MM.1S (cell line): Measurements from ENCODE around the gene CHD6.

ENCODE experiments used
- DNase-seq: peaks from one replicate; pipeline ENCODE4 v3.0.0-alpha.2; 2015
- H2AFZ ChIP-seq: fragments of 300-600 bp; sonication (generic); 2 replicates; pipeline ENCODE4 v1.6.0; 2016; ENCODE audit warnings: antibody characterized with exemption, low read length
- H3F3A ChIP-seq: fragments of 300-600 bp; sonication (generic); 2 replicates; pipeline ENCODE4 v1.6.1; 2016; ENCODE audit warnings: mild to moderate bottlenecking, antibody characterized with exemption, low read length, moderate library complexity, mixed read lengths; ENCODE audit not compliant: insufficient read depth
- H3K27ac ChIP-seq: fragments of 300-600 bp; sonication (generic); 2 replicates; pipeline ENCODE4 v1.5.1; 2016; ENCODE audit warnings: mild to moderate bottlenecking, low read length
- H3K27me3 ChIP-seq: fragments of 300-600 bp; sonication (generic); replicated peaks from 2 replicates; pipeline ENCODE4 v1.6.0; 2016; ENCODE audit warnings: low read length; ENCODE audit not compliant: insufficient read depth
- H3K36me3 ChIP-seq: fragments of 300-600 bp; sonication (generic); replicated peaks from 2 replicates; pipeline ENCODE4 v1.6.1; 2016; ENCODE audit warnings: mild to moderate bottlenecking, low read length, mixed read lengths; ENCODE audit not compliant: insufficient read depth
- H3K4me1 ChIP-seq: fragments of 300-600 bp; sonication (generic); 2 replicates; pipeline ENCODE4 v1.6.1; 2016; ENCODE audit warnings: low read length, mixed read lengths
- H3K4me2 ChIP-seq: fragments of 300-600 bp; sonication (generic); 2 replicates; pipeline ENCODE4 v1.6.0; 2016; ENCODE audit warnings: low read depth, low read length
- H3K4me3 ChIP-seq: fragments of 300-600 bp; sonication (generic); 2 replicates; pipeline ENCODE4 v1.5.1; 2016; ENCODE audit warnings: low read length, mixed read lengths
- H3K79me2 ChIP-seq: fragments of 300-600 bp; sonication (generic); 2 replicates; pipeline ENCODE4 v1.6.1; 2016; ENCODE audit warnings: mixed run types, low read length, mixed read lengths
- H3K9ac ChIP-seq: fragments of 300-600 bp; sonication (generic); 2 replicates; pipeline ENCODE4 v1.6.1; 2016; ENCODE audit warnings: low read length, mixed read lengths
- H3K9me2 ChIP-seq: fragments of 300-600 bp; sonication (generic); replicated peaks from 2 replicates; pipeline ENCODE4 v1.6.1; 2016; ENCODE audit warnings: mild to moderate bottlenecking, low read length, mixed read lengths; ENCODE audit not compliant: insufficient read depth
- H3K9me3 ChIP-seq: fragments of 300-600 bp; sonication (generic); replicated peaks from 2 replicates; pipeline ENCODE4 v1.6.1; 2016; ENCODE audit warnings: mild to moderate bottlenecking, low read length, mixed read lengths; ENCODE audit not compliant: insufficient read depth
- H4K20me1 ChIP-seq: fragments of 300-600 bp; sonication (generic); 2 replicates; pipeline ENCODE4 v1.6.1; 2016; ENCODE audit warnings: mild to moderate bottlenecking, low read length, moderate library complexity, mixed read lengths; ENCODE audit not compliant: insufficient read depth
- EZH2 ChIP-seq: fragments of 300-600 bp; sonication (generic); optimal IDR thresholded peaks from 2 replicates; pipeline ENCODE3; 2017; ENCODE audit warnings: low read depth, mild to moderate bottlenecking, antibody characterized with exemption, low read length, mixed read lengths
- EZH2phosphoT487 ChIP-seq: fragments of 300-600 bp; sonication (generic); IDR thresholded peaks from 2 replicates; pipeline ENCODE4 v1.6.1; 2018; ENCODE audit warnings: antibody characterized with exemption, low read length
- TF ChIP-seq, protein P1 (sequence below): fragments of 300-600 bp; sonication (generic); IDR thresholded peaks from 2 replicates; pipeline ENCODE4 v1.5.1; 2016; ENCODE audit warnings: antibody characterized with exemption, low read length, mixed read lengths

The CHD6 gene

GRCh38 chr20:41531518-41532275, 86.5 kb downstream of the CHD6 start:
- Histone ChIP-seq H3K4me2 (no peak overlapping the region), H3K9ac (no peak overlapping the region), H3K4me3 (no peak overlapping the region), H3K4me1 (no peaks in the 10 kb centered on the region), H3K27ac (no peak overlapping the region), H3K36me3 (no peaks in the 10 kb centered on the region), H3K79me2 (no peaks in the 10 kb centered on the region), H3K9me3 (no peaks in the 10 kb centered on the region), H3K27me3 (no peaks in the 10 kb centered on the region), H3K9me2 (no peaks in the 10 kb centered on the region), H3F3A (no peaks in the 10 kb centered on the region), H4K20me1 (no peaks in the 10 kb centered on the region), H2AFZ (no peak overlapping the region)
- TF ChIP-seq, protein P1, sequence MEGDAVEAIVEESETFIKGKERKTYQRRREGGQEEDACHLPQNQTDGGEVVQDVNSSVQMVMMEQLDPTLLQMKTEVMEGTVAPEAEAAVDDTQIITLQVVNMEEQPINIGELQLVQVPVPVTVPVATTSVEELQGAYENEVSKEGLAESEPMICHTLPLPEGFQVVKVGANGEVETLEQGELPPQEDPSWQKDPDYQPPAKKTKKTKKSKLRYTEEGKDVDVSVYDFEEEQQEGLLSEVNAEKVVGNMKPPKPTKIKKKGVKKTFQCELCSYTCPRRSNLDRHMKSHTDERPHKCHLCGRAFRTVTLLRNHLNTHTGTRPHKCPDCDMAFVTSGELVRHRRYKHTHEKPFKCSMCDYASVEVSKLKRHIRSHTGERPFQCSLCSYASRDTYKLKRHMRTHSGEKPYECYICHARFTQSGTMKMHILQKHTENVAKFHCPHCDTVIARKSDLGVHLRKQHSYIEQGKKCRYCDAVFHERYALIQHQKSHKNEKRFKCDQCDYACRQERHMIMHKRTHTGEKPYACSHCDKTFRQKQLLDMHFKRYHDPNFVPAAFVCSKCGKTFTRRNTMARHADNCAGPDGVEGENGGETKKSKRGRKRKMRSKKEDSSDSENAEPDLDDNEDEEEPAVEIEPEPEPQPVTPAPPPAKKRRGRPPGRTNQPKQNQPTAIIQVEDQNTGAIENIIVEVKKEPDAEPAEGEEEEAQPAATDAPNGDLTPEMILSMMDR: no peak
- TF ChIP-seq EZH2phosphoT487: no peak
- no peak for TF ChIP-seq EZH2
- DNase-seq: no peak

GRCh38 chr20:41530923-41531322, 87.3 kb downstream of the CHD6 start:
- Histone ChIP-seq H3K9me2 (no peaks in the 10 kb centered on the region), H3K4me1 (no peaks in the 10 kb centered on the region), H3K79me2 (no peaks in the 10 kb centered on the region), H4K20me1 (no peaks in the 10 kb centered on the region), H3F3A (no peaks in the 10 kb centered on the region), H3K27me3 (no peaks in the 10 kb centered on the region), H3K4me2 (no peak overlapping the region), H3K9me3 (no peaks in the 10 kb centered on the region), H3K36me3 (no peaks in the 10 kb centered on the region), H3K9ac (no peak overlapping the region), H3K4me3 (no peak overlapping the region), H2AFZ (no peak overlapping the region), H3K27ac (no peak overlapping the region)
- no peak for DNase-seq
- TF ChIP-seq EZH2phosphoT487 (no peak), EZH2 (no peak)
- TF ChIP-seq, protein P1: no peak

- DNase-seq: no peak
- Histone ChIP-seq H3K27ac (no peak overlapping the region), H4K20me1 (no peaks in the 10 kb centered on the region), H3K9me3 (no peaks in the 10 kb centered on the region), H3K9ac (no peak overlapping the region), H3K79me2 (no peaks in the 10 kb centered on the region), H3K4me2 (no peak overlapping the region), H2AFZ (no peak overlapping the region), H3K36me3 (no peaks in the 10 kb centered on the region), H3K9me2 (no peaks in the 10 kb centered on the region), H3K4me3 (no peak overlapping the region), H3K27me3 (no peaks in the 10 kb centered on the region), H3F3A (no peaks in the 10 kb centered on the region), H3K4me1 (no peaks in the 10 kb centered on the region)
- TF ChIP-seq, protein P1: no peak
These were observed 91.8 kb downstream of the CHD6 start for GRCh38 chr20:41526327-41526726.
